ENCODE results near the gene NDUFB8.

Gene NDUFB8

GRCh38 chr10:100509241-100509840 is 20.3 kb downstream of the NDUFB8 start:
- no peak overlapping the region for H3K4me3 ChIP-seq (ENCODE audit: control insufficient read depth, low read depth, low read length)
- DNase-seq (ENCODE audit: low read depth): no peak
- TF ChIP-seq CTCF (conservative IDR thresholded peaks at IDR 0.05; ENCODE audit: control insufficient read depth, insufficient read depth, low read depth, low read length): no peak

GRCh38 chr10:100508691-100509150 is 20.9 kb downstream of the NDUFB8 start:
- DNase-seq (ENCODE audit: low read depth): peak; percentile 72
- H3K4me3 ChIP-seq (ENCODE audit: control insufficient read depth, low read depth, low read length): no peak overlapping the region
- peak; percentile 77 for TF ChIP-seq CTCF (conservative IDR thresholded peaks at IDR 0.05; ENCODE audit: control insufficient read depth, insufficient read depth, low read depth, low read length)

DNA sequence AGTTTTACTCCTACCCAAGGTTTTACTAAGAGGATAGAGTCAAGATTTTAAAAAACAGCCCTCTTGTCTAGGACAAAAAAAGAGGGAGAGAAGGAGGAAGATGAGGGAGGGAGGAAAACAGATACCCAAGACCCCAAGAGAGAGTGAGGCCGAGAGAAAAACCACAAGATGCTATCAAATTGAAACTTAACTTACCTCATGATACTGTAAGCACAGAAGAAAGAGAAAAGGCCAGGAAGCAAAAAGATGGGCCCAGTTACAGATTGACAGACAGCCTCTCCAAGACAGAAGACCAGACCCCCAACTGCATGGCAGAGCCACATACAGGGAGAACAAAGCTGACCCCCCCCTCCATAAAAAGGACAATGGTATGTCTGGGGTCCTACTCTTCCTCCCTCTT is 21.4 kb downstream of the NDUFB8 start:
- no peak for TF ChIP-seq CTCF (conservative IDR thresholded peaks at IDR 0.05; ENCODE audit: control insufficient read depth, insufficient read depth, low read depth, low read length)
- no peak overlapping the region for H3K4me3 ChIP-seq (ENCODE audit: control insufficient read depth, low read depth, low read length)
- no peak for DNase-seq (ENCODE audit: low read depth)

DNA sequence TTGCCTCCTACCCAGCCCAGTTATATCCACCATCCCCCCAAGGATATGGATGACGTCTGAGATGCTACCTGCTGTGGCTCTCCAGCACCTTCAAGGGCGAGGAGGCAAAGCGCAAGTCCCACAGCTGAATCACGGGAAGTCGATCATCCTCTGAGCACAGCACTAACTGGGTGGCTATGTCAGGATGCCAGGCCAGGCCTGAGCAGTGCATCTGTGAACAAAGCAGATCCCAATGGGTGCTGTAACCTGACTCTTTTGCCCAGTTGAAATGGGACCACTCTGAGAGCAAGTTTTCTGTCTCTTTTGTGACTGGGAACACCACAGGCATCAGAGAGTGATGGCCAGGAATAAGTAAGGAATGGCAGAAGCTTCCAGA is 22.3 kb downstream of the NDUFB8 start:
- TF ChIP-seq CTCF (conservative IDR thresholded peaks at IDR 0.05; ENCODE audit: control insufficient read depth, insufficient read depth, low read depth, low read length): no peak
- no peak for DNase-seq (ENCODE audit: low read depth)
- H3K4me3 ChIP-seq (ENCODE audit: control insufficient read depth, low read depth, low read length): no peak overlapping the region

DNA sequence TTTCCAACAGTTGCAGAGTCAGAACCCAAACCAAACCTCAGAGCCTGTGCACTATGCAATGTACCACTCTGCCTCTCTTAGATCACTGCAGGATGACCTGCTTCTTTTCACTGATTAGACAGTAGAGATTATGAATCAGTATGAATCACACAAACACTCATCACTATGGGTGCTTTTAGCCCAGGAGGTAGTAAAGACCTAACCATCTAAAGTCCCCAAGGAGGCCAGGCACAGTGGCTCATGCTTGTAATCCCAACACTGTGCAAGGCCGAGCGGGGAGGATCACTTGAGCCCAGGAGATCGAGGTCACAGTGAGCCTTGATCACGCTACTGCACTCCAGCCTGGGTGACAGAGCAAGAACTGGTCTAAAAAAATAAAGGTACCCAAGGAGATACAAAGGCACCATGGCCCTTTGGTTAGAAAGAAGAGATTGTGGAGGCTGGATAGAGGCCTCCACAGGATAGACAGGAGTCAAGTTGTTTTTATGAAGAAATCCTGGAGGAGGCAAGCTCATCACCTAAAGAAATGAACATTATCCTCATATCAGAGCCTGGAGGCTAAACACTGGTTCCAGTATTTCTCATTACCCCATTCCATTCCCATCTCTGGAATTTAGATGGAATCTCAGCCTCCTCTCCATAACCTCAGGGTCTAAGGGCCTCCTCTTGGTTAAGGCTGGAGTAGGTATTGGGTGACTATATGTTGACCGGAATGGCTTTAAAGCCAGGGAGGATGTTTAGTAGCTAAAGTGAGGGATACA is 22.9 kb downstream of the NDUFB8 start:
- peak; percentile 93 for DNase-seq (ENCODE audit: low read depth)
- no peak overlapping the region for H3K4me3 ChIP-seq (ENCODE audit: control insufficient read depth, low read depth, low read length)
- TF ChIP-seq CTCF (conservative IDR thresholded peaks at IDR 0.05; ENCODE audit: control insufficient read depth, insufficient read depth, low read depth, low read length): no peak

- TF ChIP-seq CTCF (conservative IDR thresholded peaks at IDR 0.05; ENCODE audit: control insufficient read depth, insufficient read depth, low read depth, low read length): no peak
- no peak overlapping the region for H3K4me3 ChIP-seq (ENCODE audit: control insufficient read depth, low read depth, low read length)
- DNase-seq (ENCODE audit: low read depth): no peak
Measured at GRCh38 chr10:100505164-100505563, 24.5 kb downstream of the NDUFB8 start.

All from fibroblast of mammary gland (primary cell).